SH-SY5Y (cell line): ENCODE data around the gene COL18A1.

Experiments used
- GATA2 ChIP-seq: IDR thresholded peaks from 2 replicates; pipeline ENCODE4 v1.6.1; 2011; ENCODE audit warnings: mild to moderate bottlenecking, low read depth, low read length
- GATA3 ChIP-seq: IDR thresholded peaks from 2 replicates; pipeline ENCODE4 v1.6.1; 2011; ENCODE audit warnings: low read depth, mild to moderate bottlenecking, low read length, moderate library complexity

The COL18A1 gene

DNA sequence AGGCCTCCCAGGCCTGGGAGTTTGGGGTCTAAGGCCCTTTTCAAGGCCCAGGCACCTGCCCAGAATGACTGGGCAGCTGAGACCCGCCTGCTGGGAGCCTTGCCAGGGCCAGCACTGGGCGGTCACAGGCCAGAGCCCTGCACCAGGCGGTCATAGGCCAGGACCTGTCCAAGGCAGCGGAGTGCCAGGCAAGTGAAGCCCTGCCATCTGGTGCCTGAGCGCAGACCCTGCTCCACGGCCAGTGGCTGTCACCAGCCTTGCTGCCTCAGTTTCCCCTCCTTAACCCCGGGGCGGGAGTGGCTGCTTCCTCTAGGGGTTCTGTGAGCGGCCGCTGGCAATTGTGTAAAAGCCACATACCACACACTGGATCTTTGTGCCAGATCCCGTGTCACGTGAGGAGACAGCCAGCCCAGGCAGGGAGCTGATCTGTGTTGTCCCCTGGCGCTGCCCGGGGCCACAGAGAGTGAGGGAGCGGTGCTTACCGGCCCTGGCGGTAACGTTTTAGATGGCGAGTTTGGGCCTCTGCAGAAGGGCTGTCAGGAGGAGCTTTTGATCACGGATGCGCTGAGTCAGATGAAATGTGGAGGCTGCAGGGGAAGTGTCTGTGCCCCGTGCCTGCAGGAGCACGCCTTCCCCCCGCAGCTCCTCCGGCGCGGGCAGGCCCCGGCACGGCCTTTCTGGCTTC is 4.6 kb downstream of the COL18A1 start:
- TF ChIP-seq GATA3, result no peak
- TF ChIP-seq GATA2, result no peak

DNA sequence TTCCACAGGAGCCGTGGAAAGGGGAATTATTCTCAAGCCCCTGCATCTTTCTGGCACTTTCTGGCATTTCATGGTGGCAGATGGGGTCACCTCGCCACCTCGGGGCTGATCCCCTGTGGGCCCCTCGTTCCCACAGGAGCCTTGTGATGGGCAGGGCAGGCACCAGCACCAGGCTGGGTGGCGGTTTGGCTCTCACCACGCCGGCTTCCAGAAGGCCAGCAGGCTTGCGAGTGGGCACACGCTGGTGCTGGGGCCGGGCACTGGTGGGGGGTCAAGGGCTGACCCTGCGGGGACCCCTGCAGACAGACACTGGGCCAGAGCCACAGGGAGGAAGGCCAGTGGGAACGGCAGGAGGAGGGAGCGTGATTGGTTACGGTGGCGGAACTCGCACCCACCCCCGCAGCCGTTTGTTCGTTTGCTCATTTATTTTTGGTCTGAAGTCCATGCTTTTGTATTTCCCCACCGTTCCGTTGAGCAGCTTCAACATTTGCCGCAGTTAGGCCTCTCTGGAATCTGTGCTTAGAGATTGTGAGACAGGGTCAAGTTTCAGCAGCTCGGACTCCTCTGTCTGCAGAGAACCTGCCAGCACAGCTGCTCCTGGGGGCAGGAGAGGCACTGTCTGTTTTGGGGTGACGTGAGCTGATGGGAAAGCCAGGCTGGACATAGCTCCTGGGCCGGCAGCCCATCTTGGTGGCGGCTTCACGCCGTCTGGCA is 5.3 kb downstream of the COL18A1 start:
- TF ChIP-seq GATA3 (no peak), GATA2 (no peak)

DNA sequence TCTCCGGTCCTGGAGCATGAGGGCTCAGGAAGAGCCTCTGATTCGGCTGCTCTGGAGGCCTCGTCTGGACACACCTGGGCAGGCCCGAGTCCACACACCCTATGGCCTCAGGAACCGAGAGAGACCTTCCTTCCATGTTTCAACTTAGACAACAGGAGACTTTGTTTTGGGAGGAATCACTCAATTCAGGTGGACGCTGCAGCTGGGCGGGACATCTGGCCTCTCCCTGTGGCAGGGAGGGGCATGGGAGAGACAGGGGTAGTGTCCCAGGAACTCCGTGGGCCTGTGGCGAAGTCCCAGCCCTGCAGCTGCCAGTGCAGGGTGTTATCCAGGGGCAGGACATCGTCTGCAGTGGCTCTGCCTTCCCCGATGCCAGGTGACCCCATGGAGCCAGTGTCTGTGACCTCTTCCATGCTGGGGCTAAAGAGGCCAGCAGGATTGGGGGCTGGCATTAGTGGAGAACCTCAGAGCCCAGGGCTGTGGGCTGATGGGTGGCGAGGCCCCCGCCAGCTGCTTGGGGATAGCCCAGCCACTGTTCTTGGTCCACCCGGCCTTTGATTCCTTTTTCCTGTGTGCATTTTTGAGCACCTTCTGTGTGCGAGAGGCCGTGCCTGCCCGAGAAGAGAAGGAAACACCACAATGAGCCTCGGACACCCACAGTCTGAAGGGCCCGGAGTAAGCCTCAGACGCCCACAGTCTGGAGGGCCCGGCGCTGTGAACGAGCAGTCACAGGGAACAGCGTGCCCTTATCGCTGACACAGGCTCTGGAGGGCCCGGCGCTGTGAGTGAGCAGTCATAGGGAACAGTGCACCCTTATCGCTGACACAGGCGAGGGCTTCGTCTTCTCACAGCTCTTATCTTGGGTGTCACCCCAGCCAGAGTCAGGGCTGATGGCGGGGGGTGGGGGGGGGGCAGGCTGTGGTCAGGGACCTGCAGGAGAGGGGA is 6.2 kb downstream of the COL18A1 start:
- TF ChIP-seq GATA3 (no peak), GATA2 (no peak)

GRCh38 chr21:45411810-45412206 is 6.8 kb downstream of the COL18A1 start:
- TF ChIP-seq GATA3 (no peak), GATA2 (no peak)

DNA sequence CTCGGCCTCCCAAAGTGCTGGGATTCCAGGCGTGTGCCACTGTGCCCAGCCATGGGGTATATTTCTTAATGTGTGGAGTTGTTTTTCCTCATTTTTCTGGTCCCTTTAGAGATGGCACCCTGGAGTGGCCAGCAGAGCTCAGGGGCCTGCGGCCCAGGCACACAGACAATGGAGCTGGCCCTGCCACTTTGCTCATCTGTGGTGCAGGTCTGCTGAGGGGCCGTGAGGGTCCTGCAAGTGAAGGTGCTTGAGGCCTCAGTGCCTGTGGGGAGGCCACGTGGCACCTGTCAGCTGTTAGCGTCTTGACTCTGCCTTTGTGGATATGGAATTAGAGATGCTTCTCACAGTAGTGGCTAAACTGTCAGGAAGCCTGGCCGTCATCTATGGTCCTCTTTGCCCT is 7.5 kb downstream of the COL18A1 start:
- TF ChIP-seq GATA2, result no peak
- TF ChIP-seq GATA3, result no peak

- TF ChIP-seq GATA3 (no peak), GATA2 (no peak)
Measured at GRCh38 chr21:45412909-45413611, 8.1 kb downstream of the COL18A1 start.

GRCh38 chr21:45413922-45414321 is 9.0 kb downstream of the COL18A1 start:
- TF ChIP-seq GATA3 (no peak), GATA2 (no peak)

GRCh38 chr21:45414396-45415187 is 9.6 kb downstream of the COL18A1 start:
- TF ChIP-seq GATA2 (no peak), GATA3 (no peak)

DNA sequence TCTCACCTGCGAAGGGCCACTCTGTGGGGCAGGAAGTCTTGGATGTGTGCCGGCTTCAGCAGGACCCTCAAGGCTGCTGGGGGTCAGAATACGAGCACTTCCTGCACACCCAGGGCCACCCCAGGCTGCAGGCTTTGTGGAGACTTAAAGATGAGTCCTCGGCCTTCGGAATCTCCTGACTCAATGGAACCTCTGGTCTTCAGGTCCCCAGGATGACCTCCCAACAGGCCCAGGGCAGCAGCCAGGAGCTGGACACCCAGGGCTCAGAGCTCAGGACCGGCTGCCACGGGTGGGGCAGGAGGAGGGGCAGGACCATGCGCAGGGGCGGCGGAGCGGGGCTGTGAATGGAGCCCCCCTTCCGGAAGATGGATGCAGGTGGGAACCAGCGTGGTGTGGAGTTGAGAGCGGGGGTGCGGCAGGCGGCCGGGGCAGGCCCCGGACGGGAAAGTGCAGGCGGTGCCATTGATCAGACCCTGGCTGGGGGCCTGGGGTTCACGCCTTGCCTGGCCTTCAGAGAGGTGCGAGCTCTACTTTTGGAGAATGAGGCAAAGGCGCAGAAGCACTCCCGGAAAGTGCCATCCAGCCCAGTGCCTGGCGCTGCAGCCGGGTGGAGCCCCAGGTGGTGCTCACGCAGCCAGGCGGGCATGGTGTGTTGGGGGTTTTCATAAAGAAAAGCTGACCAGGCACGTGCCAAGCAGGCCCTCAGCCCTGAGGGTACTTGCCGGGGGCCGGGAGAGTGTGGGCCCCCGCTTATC is 10.4 kb downstream of the COL18A1 start:
- TF ChIP-seq GATA3 (no peak), GATA2 (no peak)

GRCh38 chr21:45415943-45416611 is 11.1 kb downstream of the COL18A1 start:
- TF ChIP-seq GATA2 (no peak), GATA3 (no peak)

GRCh38 chr21:45416620-45417019 is 11.7 kb downstream of the COL18A1 start:
- no peak for TF ChIP-seq GATA2
- TF ChIP-seq GATA3, result no peak
